ENCODE data around the gene UPK1A. TPM values are rescaled to one million over a fixed set of nuclear protein-coding genes. Genes with fewer than 3 reads are reported as not detected.

The UPK1A gene
- total and polyA plus RNA-seq, 10 of the 15 experiments (the other 5 are each of a cell fraction or from before 2014, with no cell fraction given): 0.15 to 1.9 (median 0.26) TPM; not detected in 7

DNA sequence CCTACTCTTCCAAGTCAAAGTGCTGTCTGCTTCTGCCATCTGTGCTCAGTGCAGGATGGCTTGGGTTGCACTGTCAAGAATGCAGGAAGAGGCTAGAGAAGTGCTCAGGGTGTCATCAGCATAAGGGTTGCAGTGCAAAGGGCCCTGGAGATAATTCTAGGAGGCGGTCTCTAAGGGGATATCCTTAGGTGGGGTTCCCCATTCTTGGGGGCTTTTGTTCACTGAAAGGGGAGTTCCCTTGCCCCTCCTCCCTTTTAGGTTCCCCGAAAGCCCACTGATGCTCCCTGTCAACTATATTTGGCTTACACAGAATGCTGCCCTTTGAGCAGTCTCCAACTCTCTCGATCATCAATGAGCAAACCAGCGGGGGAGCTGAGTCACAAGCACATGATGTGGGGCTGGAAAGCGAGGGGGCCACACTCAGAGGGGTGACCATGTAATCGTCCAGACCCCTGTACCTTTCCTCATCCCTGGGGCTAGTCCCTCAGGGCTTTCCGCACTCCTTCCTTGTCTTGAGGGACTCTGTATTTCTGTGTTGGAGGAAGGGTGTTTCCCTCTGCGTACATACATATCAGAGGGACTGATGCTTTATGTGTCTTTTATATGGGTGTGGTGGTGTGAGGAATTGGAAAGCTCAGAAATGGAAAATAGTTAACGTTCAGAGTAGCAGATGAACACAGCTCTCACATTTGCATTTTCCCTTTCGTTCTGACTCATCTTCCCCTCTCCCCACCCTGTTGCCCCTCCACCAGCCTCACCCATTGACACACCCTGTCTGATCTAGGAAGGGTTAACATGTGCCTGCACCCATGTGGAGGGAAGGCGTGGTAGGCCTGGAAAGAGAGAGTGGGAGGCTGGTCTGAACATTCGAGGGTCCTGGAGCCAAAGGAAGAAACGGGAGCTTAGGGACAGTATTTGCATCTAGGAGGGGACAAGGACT is 44.7 kb downstream of the UPK1A start (continued):
- no peak for TF ChIP-seq NFYA (IDR thresholded peaks at IDR 0.05; ENCODE audit: borderline replicate concordance, low read depth, low read length)
- no peak for TF ChIP-seq CEBPZ (IDR thresholded peaks at IDR 0.05; ENCODE audit: low read depth, low read length)
- no peak for TF ChIP-seq CEBPB (IDR thresholded peaks at IDR 0.05; ENCODE audit: borderline replicate concordance in 1 of 2, low read depth in 2 of 2, low read length in 2 of 2)
- peak; percentile 72 for TF ChIP-seq SKIL (IDR thresholded peaks at IDR 0.05; ENCODE audit: low read depth, poor library complexity, severe bottlenecking)
- TF ChIP-seq, protein P1, sequence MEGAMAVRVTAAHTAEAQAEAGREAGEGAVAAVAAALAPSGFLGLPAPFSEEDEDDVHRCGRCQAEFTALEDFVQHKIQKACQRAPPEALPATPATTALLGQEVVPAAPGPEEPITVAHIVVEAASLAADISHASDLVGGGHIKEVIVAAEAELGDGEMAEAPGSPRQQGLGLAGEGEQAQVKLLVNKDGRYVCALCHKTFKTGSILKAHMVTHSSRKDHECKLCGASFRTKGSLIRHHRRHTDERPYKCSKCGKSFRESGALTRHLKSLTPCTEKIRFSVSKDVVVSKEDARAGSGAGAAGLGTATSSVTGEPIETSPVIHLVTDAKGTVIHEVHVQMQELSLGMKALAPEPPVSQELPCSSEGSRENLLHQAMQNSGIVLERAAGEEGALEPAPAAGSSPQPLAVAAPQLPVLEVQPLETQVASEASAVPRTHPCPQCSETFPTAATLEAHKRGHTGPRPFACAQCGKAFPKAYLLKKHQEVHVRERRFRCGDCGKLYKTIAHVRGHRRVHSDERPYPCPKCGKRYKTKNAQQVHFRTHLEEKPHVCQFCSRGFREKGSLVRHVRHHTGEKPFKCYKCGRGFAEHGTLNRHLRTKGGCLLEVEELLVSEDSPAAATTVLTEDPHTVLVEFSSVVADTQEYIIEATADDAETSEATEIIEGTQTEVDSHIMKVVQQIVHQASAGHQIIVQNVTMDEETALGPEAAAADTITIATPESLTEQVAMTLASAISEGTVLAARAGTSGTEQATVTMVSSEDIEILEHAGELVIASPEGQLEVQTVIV (IDR thresholded peaks at IDR 0.05; ENCODE audit: borderline replicate concordance, partially characterized antibody): no peak
- peak; percentile 51; the same call in 1 of the 2 replicates for TF ChIP-seq NKRF (conservative IDR thresholded peaks at IDR 0.05)
- TF ChIP-seq, protein P2, sequence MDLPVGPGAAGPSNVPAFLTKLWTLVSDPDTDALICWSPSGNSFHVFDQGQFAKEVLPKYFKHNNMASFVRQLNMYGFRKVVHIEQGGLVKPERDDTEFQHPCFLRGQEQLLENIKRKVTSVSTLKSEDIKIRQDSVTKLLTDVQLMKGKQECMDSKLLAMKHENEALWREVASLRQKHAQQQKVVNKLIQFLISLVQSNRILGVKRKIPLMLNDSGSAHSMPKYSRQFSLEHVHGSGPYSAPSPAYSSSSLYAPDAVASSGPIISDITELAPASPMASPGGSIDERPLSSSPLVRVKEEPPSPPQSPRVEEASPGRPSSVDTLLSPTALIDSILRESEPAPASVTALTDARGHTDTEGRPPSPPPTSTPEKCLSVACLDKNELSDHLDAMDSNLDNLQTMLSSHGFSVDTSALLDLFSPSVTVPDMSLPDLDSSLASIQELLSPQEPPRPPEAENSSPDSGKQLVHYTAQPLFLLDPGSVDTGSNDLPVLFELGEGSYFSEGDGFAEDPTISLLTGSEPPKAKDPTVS (IDR thresholded peaks at IDR 0.05; ENCODE audit: low read depth, low read length): no peak
- TF ChIP-seq KAT2A (conservative IDR thresholded peaks at IDR 0.05; ENCODE audit: control insufficient read depth, low read depth, low read length): no peak
- 0 out of 2 replicates have a peak, but pooled peaks have one; percentile 59 for TF ChIP-seq RCOR1 (conservative IDR thresholded peaks at IDR 0.05; ENCODE audit: low read depth, low read length)
- peak; percentile 22; the same call in 1 of the 2 replicates for TF ChIP-seq FOXM1 (IDR thresholded peaks at IDR 0.05; ENCODE audit: low read depth, low read length)
- peak; percentile 79 for TF ChIP-seq RUNX3 (IDR thresholded peaks at IDR 0.05; ENCODE audit: low read length)
- TF ChIP-seq, protein P3, sequence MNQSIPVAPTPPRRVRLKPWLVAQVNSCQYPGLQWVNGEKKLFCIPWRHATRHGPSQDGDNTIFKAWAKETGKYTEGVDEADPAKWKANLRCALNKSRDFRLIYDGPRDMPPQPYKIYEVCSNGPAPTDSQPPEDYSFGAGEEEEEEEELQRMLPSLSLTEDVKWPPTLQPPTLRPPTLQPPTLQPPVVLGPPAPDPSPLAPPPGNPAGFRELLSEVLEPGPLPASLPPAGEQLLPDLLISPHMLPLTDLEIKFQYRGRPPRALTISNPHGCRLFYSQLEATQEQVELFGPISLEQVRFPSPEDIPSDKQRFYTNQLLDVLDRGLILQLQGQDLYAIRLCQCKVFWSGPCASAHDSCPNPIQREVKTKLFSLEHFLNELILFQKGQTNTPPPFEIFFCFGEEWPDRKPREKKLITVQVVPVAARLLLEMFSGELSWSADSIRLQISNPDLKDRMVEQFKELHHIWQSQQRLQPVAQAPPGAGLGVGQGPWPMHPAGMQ (IDR thresholded peaks at IDR 0.05; ENCODE audit: borderline replicate concordance): no peak
- TF ChIP-seq CHD4 (IDR thresholded peaks at IDR 0.05): no peak
